GM23248 (cell line): ENCODE results near the gene CASP9.

Experiments
- EZH2 ChIP-seq: fragments of 200-600 bp; sonication (generic); IDR thresholded peaks from 2 replicates; pipeline ENCODE4 v1.6.1; 2018; ENCODE audit warnings: antibody characterized with exemption, mild to moderate bottlenecking; ENCODE audit not compliant: insufficient read depth, poor library complexity, severe bottlenecking
- EZH2phosphoT487 ChIP-seq: fragments of 200-600 bp; sonication (generic); IDR thresholded peaks from 2 replicates; pipeline ENCODE4 v1.6.1; 2018; ENCODE audit warnings: antibody characterized with exemption, moderate library complexity, mild to moderate bottlenecking, low read depth; ENCODE audit not compliant: insufficient read depth

DNA sequence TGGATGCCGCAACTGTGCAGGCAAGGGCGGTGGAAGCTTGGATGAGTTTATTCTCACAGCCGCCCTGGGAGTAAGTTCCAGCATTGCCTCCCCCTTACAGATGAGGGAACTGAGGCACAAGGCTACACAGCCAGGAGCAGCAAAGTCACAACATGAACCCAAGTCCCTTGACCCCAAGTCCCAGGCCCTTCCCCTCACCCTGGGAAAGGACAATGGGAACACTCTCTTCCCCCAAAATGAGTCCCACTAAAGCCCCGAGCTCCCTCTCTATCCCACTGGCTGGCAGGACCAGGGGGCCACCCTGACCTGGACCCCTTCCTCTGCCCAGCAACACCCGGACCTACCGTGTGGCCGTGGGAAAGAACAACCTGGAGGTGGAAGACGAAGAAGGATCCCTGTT lies 81.9 kb downstream of the CASP9 start:
- no peak for TF ChIP-seq EZH2
- TF ChIP-seq EZH2phosphoT487: no peak
